Upper lobe of right lung (tissue), 1 donor: ENCODE results near the gene UBE2B. TPM values are rescaled to one million over a fixed set of nuclear protein-coding genes. Genes with fewer than 3 reads are reported as not detected.

Experiments used
- ATAC-seq: fragments of 200-7000 bp; cut with Tn5 transposase; one replicate; pipeline ENCODE4 v1.9.1; 2020; ENCODE audit warnings: mild to moderate bottlenecking, moderate library complexity
- DNase-seq: peaks from one replicate; pipeline ENCODE4 v3.0.0-alpha.2; 2020
- H3K27ac ChIP-seq: fragments of 200-600 bp; one replicate; pipeline ENCODE4 v1.8.0; 2022
- H3K27me3 ChIP-seq: fragments of 200-600 bp; one replicate; pipeline ENCODE4 v1.8.0; 2022; ENCODE audit warnings: mild to moderate bottlenecking
- H3K36me3 ChIP-seq: fragments of 200-600 bp; one replicate; pipeline ENCODE4 v1.8.0; 2022
- H3K4me1 ChIP-seq: fragments of 200-600 bp; one replicate; pipeline ENCODE4 v1.8.0; 2022
- H3K4me3 ChIP-seq: fragments of 200-600 bp; one replicate; pipeline ENCODE4 v1.8.0; 2022; ENCODE audit warnings: mild to moderate bottlenecking
- H3K9me3 ChIP-seq: fragments of 200-600 bp; one replicate; pipeline ENCODE4 v1.8.0; 2022
- intact Hi-C: fragments of 100-400 bp; cut with DNase I; formaldehyde crosslinking; loops from one replicate; pipeline ENCODE4 v1.11.0; 2022
- total RNA-seq: library from RNA; stranded (reverse); fragmentation: NEBNext Ultra II Directional; extraction: Animal tissue kit (Norgen Biotek cat#: 25700); gene quantifications from one replicate; pipeline ENCODE4 v1.2.1, GENCODE V29; 2021
- TF ChIP-seq, protein P1 (sequence below): fragments of 200-600 bp; IDR thresholded peaks from one replicate; pipeline ENCODE4 v1.8.0; 2022; ENCODE audit warnings: antibody characterized with exemption
- donor health status: DM: no; HTN: yes; CAD: no; lungs with severe emphysema.

UBE2B gene
- total RNA-seq, 1 donor from 2014 or later = 94.6 TPM

DNA sequence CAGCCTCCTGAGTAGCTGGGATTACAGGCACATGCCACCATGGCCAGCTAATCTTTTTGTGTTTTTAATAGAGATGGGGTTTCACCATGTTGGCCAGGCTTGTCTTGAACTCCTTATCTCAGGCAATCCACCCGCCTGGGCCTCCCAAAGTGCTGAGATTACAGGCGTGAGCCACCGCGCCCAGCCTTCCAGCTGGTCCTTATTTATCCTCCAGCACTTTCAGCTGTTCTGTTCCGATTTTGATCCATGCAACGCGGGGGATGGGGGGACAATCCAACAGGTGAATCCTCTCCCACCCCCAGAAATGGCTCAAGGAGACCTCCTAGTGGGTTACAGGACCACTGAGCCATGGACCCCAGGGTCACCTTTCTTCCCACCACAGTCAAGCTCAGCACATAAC, 55.0 kb downstream of the UBE2B start:
- no peak overlapping the region for H3K27ac ChIP-seq
- no peak overlapping the region for H3K4me3 ChIP-seq
- ATAC-seq = no peak
- H3K36me3 ChIP-seq = no peaks in the 10 kb centered on the region
- H3K9me3 ChIP-seq = no peaks in the 10 kb centered on the region
- peak; percentile 40 for DNase-seq
- no peaks in the 10 kb centered on the region for H3K4me1 ChIP-seq
- TF ChIP-seq, protein P1, sequence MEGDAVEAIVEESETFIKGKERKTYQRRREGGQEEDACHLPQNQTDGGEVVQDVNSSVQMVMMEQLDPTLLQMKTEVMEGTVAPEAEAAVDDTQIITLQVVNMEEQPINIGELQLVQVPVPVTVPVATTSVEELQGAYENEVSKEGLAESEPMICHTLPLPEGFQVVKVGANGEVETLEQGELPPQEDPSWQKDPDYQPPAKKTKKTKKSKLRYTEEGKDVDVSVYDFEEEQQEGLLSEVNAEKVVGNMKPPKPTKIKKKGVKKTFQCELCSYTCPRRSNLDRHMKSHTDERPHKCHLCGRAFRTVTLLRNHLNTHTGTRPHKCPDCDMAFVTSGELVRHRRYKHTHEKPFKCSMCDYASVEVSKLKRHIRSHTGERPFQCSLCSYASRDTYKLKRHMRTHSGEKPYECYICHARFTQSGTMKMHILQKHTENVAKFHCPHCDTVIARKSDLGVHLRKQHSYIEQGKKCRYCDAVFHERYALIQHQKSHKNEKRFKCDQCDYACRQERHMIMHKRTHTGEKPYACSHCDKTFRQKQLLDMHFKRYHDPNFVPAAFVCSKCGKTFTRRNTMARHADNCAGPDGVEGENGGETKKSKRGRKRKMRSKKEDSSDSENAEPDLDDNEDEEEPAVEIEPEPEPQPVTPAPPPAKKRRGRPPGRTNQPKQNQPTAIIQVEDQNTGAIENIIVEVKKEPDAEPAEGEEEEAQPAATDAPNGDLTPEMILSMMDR = no peak
- no peaks in the 10 kb centered on the region for H3K27me3 ChIP-seq
- intact Hi-C loops = no loop called here

DNA sequence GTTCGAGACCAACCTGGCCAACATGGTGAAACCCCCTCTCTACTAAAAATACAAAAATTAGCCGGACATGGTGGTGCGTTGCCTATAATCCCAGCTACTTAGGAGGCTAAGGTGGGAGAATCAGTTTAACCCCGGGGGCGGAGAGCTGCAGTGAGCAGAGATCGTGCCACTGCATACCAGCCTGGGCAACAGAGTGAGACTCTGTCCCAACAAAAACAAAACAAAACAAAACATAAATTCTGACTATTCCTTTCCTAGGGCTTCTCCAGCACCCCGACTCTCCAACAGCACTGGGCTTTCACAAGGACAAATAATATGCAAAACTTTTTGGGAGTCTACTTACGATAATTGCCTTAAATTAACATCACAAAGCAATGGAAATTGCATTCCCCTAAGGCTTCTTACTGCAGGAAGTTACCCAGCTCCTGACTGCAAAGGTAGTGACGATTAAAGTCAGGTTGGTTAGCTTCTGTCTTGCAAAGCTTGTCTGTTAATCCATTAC, 56.2 kb downstream of the UBE2B start:
- H3K9me3 ChIP-seq = no peaks in the 10 kb centered on the region
- TF ChIP-seq, protein P1 = no peak
- H3K27ac ChIP-seq = no peak overlapping the region
- no peaks in the 10 kb centered on the region for H3K36me3 ChIP-seq
- no peaks in the 10 kb centered on the region for H3K4me1 ChIP-seq
- no peak for ATAC-seq
- intact Hi-C loops = no loop called here
- no peak overlapping the region for H3K4me3 ChIP-seq
- no peaks in the 10 kb centered on the region for H3K27me3 ChIP-seq
- DNase-seq = no peak

DNA sequence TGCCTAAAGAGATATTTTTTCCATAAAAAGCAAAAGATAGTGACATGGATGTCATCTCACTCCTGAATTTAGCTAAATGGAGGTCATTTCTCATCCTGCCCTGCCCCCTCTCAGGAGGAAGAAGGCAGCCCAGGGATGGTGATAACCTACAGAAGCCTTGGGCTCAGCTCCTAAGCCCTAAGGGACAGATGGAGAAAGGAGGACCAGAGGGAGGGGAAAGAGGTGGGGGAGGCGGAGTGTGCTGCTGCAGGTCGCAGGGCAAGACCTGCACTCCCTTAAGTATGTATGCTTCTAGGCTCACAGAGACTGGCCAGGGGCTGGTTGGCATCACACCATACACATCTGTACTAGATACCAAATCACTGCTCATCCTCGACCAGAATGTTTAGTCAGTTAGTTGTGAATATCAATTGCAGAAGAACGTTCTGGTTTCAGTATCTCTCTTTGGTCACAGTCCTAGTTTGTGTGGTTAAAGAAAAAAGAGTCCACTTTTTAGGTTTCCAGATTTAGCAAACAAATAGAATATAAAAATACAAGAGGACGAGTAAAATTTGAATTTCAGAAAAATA, 58.7 kb downstream of the UBE2B start:
- no peak for ATAC-seq
- intact Hi-C loops = no loop called here
- TF ChIP-seq, protein P1 = no peak
- Histone ChIP-seq H3K27ac (no peak overlapping the region), H3K27me3 (no peaks in the 10 kb centered on the region), H3K4me3 (no peak overlapping the region), H3K4me1 (no peaks in the 10 kb centered on the region), H3K9me3 (no peaks in the 10 kb centered on the region), H3K36me3 (no peaks in the 10 kb centered on the region)
- DNase-seq = peak; percentile 21

DNA sequence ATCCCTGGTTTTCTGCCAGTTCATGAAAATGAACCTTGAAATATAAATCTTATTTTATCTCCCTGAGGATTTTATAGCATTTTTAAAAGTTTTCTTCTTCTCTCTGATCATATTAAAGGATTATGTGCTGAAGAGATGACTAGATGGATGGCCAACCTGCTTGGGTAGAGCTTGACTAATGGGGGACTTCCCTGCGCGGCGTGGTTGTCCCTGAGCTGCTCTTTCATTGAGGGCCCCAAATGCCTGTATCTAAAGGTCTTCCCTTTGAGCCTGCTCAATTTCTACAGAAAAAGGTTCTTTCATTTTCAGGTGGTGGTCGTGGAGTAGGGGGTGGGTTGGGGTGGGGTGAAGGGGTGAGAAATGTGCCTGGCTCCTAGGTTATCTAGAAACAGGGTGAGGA, 60.8 kb downstream of the UBE2B start:
- ATAC-seq = no peak
- no peaks in the 10 kb centered on the region for H3K36me3 ChIP-seq
- intact Hi-C loops = no loop called here
- no peak for DNase-seq
- no peaks in the 10 kb centered on the region for H3K9me3 ChIP-seq
- H3K27ac ChIP-seq = no peak overlapping the region
- H3K4me1 ChIP-seq = peaks cover 10% of the 10 kb centered on the region
- H3K4me3 ChIP-seq = no peak overlapping the region
- TF ChIP-seq, protein P1 = no peak
- H3K27me3 ChIP-seq = no peaks in the 10 kb centered on the region

DNA sequence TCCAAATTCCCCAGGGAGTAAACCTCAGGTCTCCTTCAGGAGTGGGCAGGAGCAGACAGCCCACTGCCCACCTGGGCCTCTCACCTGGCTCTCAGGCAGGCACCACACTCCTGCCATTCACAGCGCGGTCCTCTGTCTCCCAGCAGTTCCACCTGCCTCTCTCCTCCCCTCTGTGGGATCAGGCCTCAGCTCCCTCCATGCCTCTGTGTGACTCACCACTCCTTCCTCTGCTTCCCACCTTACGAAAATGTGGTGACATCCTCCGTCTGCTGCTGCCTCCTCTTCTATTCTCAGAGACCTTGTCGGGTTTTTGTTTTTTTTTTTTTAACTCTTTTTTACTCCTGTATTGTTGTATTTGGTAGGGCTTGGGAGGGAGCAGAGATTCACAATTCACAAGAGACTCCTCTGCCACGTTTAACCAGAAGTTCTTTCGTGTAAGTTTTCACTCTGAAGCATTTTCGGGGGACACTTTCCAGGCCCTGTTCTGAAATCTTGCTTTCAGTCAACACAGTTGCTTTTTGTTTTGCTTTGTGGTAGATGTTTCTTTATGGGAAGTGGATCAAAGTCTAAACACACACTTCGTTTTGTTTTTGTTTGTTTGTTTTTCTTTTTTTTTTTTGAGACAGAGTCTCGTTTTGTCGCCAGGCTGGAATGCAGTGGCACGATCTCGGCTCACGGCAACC, 61.4 kb downstream of the UBE2B start:
- peak; percentile 29 for DNase-seq
- intact Hi-C loops = no loop called here
- Histone ChIP-seq H3K36me3 (no peaks in the 10 kb centered on the region), H3K27ac (no peak overlapping the region), H3K4me3 (no peak overlapping the region), H3K27me3 (no peaks in the 10 kb centered on the region), H3K4me1 (peaks cover 17% of the 10 kb centered on the region), H3K9me3 (no peaks in the 10 kb centered on the region)
- ATAC-seq = no peak
- TF ChIP-seq, protein P1 = no peak
